HG03103 (cell line): ENCODE data around the gene RFLNA.

Experiments
- ATAC-seq: cut with Tn5 transposase; IDR thresholded peaks from one replicate; pipeline ENCODE4 v1.9.1; 2021; ENCODE audit warnings: low read depth; ENCODE audit not compliant: unreplicated experiment

Gene RFLNA

GRCh38 chr12:124302807-124303578, 8.1 kb downstream of the RFLNA start:
- no peak for ATAC-seq

GRCh38 chr12:124303579-124304313, 8.9 kb downstream of the RFLNA start:
- ATAC-seq: no peak

- no peak for ATAC-seq
Observed at GRCh38 chr12:124304314-124304790, 9.5 kb downstream of the RFLNA start.

DNA sequence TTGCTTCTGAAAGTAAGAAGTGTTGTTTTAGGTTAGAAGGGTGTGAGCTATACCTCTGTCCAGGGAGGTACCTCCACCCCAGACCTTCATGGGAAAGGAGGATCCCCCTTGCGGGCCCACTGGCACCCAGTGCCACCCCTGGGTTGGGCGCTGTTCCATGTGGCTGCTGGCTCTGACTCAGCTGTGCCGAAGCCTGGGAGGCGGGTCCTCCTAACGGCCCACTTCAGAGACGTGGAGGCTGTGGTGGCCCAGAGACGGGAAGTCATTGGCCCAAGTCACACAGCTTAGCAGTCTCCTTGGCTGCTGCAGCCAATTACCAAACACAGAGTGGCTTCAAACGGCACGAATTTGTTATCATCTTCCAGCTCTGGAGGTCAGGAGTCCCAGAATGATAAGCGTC, 10.2 kb downstream of the RFLNA start:
- ATAC-seq: no peak

- no peak for ATAC-seq
Observed at GRCh38 chr12:124305776-124306685, 11.1 kb downstream of the RFLNA start.

GRCh38 chr12:124306686-124307555, 12.0 kb downstream of the RFLNA start:
- no peak for ATAC-seq

GRCh38 chr12:124307556-124307825, 12.6 kb downstream of the RFLNA start:
- no peak for ATAC-seq

GRCh38 chr12:124308741-124309140, 13.8 kb downstream of the RFLNA start:
- ATAC-seq: no peak

GRCh38 chr12:124309231-124309630, 14.3 kb downstream of the RFLNA start:
- no peak for ATAC-seq

- no peak for ATAC-seq
Observed at GRCh38 chr12:124309744-124310143, 14.9 kb downstream of the RFLNA start.

DNA sequence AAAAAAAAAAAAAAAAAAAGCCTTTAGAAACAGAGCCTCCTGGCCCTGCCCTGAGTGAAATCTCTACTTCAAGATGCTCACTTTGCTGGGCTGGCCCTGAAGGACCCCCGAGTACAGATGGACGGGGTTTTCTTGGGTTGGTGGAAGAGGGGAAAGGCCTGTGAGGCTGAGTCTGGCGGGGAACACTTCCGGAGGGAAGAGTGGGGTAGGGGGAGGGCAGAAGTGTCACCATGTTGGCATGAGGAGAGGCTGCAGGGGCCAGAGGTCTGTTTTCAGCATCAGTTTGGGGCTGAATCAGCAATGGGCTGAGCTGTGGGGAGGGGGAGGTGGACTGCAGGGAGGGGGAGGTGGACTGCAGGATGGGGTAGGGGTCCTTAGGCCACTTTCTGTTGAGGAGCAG, 15.3 kb downstream of the RFLNA start:
- no peak for ATAC-seq

GRCh38 chr12:124310785-124311184, 15.9 kb downstream of the RFLNA start:
- no peak for ATAC-seq

DNA sequence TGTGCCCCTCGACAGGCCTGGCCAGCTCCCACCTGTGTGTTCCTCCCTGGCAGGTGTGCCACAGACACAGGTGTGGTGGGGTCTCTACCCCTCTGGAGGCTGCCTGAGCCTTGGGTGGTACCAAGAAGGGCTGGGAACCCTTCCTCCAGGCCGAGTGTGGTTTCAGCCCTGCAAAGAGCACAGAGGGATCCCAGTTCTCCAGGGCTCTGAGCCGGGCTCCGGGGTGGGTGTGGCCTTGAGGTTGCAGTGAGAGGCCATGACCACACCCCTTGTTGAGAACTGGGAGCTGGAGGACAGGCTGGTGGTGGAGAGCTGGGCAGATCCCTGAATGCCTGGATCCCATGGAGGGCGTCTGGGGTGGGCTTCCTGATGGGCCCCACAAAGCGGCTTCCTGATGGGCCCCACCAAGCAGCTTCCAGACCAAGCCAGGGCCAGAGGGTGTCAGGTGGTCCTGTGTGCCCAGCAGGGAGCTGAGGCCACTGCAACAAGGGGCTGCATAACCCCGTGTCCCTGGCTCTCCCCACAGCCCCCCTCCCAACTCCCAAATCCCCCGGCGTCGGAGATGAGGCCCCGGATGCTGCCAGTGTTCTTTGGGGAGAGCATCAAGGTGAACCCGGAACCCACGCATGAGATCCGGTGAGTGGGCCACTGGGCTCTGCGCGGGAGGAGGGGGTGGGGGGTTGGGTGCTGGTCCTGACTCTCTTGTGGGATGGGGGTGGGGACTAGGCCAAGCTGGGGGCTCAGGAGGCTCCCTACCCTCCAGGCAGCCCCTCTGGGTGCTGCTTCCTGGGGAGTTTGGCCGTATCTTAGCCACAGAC, 16.6 kb downstream of the RFLNA start:
- ATAC-seq: no peak

- no peak for ATAC-seq
Observed at GRCh38 chr12:124312601-124313000, 17.7 kb downstream of the RFLNA start.

GRCh38 chr12:124314207-124314606, 19.3 kb downstream of the RFLNA start:
- ATAC-seq: no peak

DNA sequence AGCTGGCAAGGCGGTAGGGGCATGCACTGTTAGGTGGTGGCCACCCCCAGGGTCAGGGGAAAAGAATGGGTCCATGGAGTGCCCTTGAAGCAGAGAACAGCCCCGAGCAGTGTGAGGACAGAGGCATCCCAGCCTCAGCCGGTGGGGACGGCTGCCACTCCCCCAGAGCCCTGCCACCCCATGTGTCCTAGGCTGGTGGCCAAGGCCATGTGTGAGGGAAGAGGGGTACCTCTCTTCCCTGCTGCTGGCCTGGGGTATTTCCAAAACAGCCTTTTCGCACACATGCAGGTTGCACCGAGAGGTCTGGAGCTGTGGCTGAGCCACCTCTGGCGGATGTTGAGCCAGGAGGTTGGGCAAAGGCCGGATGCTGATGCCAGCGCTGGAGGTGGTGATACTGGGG, 19.9 kb downstream of the RFLNA start:
- ATAC-seq: no peak

DNA sequence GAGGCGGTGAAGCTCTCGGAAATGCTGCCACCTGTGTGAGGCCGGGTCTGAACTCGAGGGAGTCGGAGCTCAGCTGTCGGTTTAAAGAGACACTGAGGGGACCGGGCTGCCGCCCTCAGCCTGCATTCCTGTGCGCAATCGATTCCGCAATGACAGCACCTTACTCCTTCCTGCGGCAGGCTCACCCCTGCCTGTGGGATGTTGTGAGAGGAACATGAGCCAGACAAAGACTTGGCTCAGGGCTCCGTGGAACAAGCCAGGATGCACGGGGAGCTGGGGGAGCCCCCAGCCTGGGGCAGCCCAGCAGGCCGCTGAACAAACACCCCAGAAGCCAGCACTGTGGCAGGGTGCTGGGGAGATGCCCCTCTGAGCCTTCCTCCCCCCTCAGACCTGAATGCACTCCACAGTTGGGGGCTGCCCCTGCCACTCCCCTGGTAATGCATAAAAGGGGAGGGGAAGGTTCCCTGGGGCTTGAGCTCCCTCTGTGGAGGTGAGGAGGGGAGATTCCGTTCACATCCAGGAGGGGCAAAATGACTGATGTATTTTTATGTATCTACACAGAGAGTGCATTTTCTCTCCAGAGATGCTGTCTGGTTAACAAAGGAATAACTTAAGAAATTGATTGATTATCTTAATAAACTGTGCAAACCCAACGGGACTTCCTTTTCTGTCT, 20.6 kb downstream of the RFLNA start:
- ATAC-seq: no peak

DNA sequence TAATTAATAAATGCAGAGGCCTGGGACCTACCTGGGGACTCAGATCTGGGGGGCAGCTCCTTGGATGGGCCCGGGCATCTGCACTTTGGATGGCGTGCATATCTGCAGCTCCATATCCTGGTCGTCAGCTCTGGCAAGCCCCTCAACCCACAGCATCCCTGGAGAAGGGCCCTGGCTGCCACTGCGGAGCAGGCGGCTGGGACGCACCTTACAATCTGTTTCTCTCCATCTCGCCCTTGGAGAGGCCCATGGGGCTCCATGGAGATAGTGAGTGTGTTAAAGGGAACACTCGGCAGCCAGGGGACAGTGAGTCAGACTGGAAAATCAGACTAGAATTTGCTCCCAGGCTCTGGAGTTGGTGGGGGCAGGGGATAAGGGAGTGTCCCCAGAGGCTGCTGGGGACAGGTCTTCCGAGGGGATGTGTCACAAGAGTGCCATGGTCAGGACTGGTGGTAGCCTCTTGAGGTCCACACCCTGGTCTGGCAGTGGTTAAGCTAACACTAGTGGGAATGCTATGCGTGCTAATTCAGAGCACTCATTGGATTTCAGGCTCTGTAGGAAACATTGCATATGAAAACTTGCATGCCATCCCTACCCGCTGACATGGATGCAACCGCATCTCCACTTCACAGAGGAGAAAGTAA, 21.5 kb downstream of the RFLNA start:
- ATAC-seq: no peak
